Endothelial cell of umbilical vein (primary cell): ENCODE results near the gene CNTN1.

Experiments
- EZH2 ChIP-seq: IDR thresholded peaks from 2 replicates; pipeline ENCODE4 v1.6.1; 2012; ENCODE audit warnings: borderline replicate concordance, low read depth, mild to moderate bottlenecking, moderate library complexity, low read length, inconsistent platforms; ENCODE audit not compliant: severe bottlenecking
- FOS ChIP-seq: IDR thresholded peaks from 2 replicates; pipeline ENCODE4 v1.6.1; 2011; ENCODE audit warnings: mild to moderate bottlenecking, low read length, moderate library complexity, borderline replicate concordance; ENCODE audit not compliant: insufficient read depth
- GATA2 ChIP-seq: IDR thresholded peaks from 2 replicates; pipeline ENCODE4 v1.7.0; 2011; ENCODE audit warnings: low read depth, mild to moderate bottlenecking, moderate library complexity, mixed read lengths, low read length; ENCODE audit not compliant: insufficient read length, insufficient read depth
- JUN ChIP-seq: IDR thresholded peaks from 2 replicates; pipeline ENCODE4 v1.6.1; 2011; ENCODE audit warnings: borderline replicate concordance, low read depth; ENCODE audit not compliant: insufficient read length, insufficient read depth
- MAX ChIP-seq: IDR thresholded peaks from 2 replicates; pipeline ENCODE4 v1.6.1; 2011; ENCODE audit not compliant: insufficient read depth, insufficient read length
- MYC ChIP-seq: IDR thresholded peaks from one replicate; pipeline ENCODE4 v1.6.1; 2011; ENCODE audit warnings: mild to moderate bottlenecking, low read depth, low read length
- POLR2A ChIP-seq: IDR thresholded peaks from 2 replicates; pipeline ENCODE4 v1.6.1; 2012; ENCODE audit warnings: low read depth, mild to moderate bottlenecking, control low read depth, low read length
- POLR2AphosphoS5 ChIP-seq: IDR thresholded peaks from 2 replicates; pipeline ENCODE4 v1.6.1; 2012; ENCODE audit warnings: low read depth, mild to moderate bottlenecking, control low read depth, low read length, moderate library complexity; ENCODE audit not compliant: insufficient read depth
- TF ChIP-seq, protein P1 (sequence below), 2 donors: IDR thresholded peaks; 1 replicate in 1 of 2; 2 replicates in 1 of 2; pipeline ENCODE4 v1.5.1; 2011; ENCODE audit warnings: low read length in 2 of 2, mild to moderate bottlenecking in 2 of 2, moderate library complexity in 2 of 2, control low read depth in 1 of 2, inconsistent platforms in 1 of 2, low read depth in 1 of 2; ENCODE audit not compliant: insufficient read depth in 1 of 2; ENCODE audit errors: extremely low read depth in 1 of 2

DNA sequence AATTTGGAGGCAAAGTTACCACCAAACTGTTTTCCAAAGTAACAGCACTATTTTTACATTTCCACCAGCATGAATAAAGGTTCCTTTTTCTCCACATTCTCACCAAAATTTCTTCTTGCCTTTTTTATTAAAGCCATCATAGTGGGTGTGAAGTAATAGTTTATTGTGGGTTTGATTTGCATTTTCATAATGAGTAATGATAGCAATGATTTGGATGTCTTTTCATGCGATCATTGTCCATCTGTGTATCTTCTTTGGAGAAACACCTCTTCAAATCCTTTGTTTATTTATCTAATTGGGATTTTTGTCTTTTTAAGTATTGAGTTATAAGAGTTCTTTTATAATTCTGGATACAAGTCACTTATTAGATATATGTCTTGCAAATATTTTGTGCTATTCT, 172.7 kb downstream of the CNTN1 start:
- TF ChIP-seq POLR2AphosphoS5 (no peak), EZH2 (no peak), POLR2A (no peak), MYC (no peak), MAX (no peak), JUN (no peak), FOS (no peak), GATA2 (no peak)
- TF ChIP-seq, protein P1, sequence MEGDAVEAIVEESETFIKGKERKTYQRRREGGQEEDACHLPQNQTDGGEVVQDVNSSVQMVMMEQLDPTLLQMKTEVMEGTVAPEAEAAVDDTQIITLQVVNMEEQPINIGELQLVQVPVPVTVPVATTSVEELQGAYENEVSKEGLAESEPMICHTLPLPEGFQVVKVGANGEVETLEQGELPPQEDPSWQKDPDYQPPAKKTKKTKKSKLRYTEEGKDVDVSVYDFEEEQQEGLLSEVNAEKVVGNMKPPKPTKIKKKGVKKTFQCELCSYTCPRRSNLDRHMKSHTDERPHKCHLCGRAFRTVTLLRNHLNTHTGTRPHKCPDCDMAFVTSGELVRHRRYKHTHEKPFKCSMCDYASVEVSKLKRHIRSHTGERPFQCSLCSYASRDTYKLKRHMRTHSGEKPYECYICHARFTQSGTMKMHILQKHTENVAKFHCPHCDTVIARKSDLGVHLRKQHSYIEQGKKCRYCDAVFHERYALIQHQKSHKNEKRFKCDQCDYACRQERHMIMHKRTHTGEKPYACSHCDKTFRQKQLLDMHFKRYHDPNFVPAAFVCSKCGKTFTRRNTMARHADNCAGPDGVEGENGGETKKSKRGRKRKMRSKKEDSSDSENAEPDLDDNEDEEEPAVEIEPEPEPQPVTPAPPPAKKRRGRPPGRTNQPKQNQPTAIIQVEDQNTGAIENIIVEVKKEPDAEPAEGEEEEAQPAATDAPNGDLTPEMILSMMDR (IDR thresholded peaks at IDR 0.05; ENCODE audit: extremely low read depth in 1 of 2, insufficient read depth in 1 of 2, low read depth in 1 of 2, low read length in 2 of 2) = no peak
